ENCODE data around the gene KLHDC9.

GRCh38 chr1:161138431-161138830, 40.3 kb downstream of the KLHDC9 start:
- no peak for TF ChIP-seq PATZ1 (CRISPR knock-in tag; IDR thresholded peaks at IDR 0.05; ENCODE audit: borderline replicate concordance)
- TF ChIP-seq POU6F1 (CRISPR knock-in tag; IDR thresholded peaks at IDR 0.05; ENCODE audit: borderline replicate concordance, low read depth) = no peak
- TF ChIP-seq GLIS3 (CRISPR knock-in tag; IDR thresholded peaks at IDR 0.05) = no peak
- TF ChIP-seq SNAI2 (CRISPR knock-in tag; IDR thresholded peaks at IDR 0.05) = no peak
- no peak for TF ChIP-seq TOX (CRISPR knock-in tag; IDR thresholded peaks at IDR 0.05; ENCODE audit: borderline replicate concordance)

Data from SK-N-SH treated with all-trans-retinoic acid at 6 μM for 48 hours (cell line).